ENCODE measurements around the gene CPVL.

CPVL gene

GRCh38 chr7:29043576-29043975, 102.8 kb downstream of the CPVL start:
- no peak for TF ChIP-seq CTCF (IDR thresholded peaks at IDR 0.05)
- Histone ChIP-seq H3K27me3 (peaks cover 0 to 4% of the 10 kb centered on the region in 2 donors), H3K4me3 (no peak overlapping the region), H3K9me3 (no peaks in the 10 kb centered on the region), H3K36me3 (no peaks in the 10 kb centered on the region), H3K27ac (no peak overlapping the region), H3K4me1 (peaks cover 0 to 6% (median 0%) of the 10 kb centered on the region in 4 donors)
- DNase-seq: no peak
- intact Hi-C loops (cut with DNase I; ENCODE audit: low total_unique reads): no loop called here

GRCh38 chr7:29042824-29043231, 103.5 kb downstream of the CPVL start:
- Histone ChIP-seq H3K9me3 (no peaks in the 10 kb centered on the region), H3K27ac (no peak overlapping the region), H3K36me3 (no peaks in the 10 kb centered on the region), H3K4me1 (peaks cover 0 to 6% (median 0%) of the 10 kb centered on the region in 4 donors), H3K27me3 (peaks cover 0 to 4% of the 10 kb centered on the region in 2 donors), H3K4me3 (no peak overlapping the region)
- intact Hi-C loops (cut with DNase I; ENCODE audit: low total_unique reads): no loop called here
- DNase-seq: no peak
- TF ChIP-seq CTCF (IDR thresholded peaks at IDR 0.05): no peak

GRCh38 chr7:29041991-29042390, 104.3 kb downstream of the CPVL start:
- DNase-seq: no peak
- H3K27ac ChIP-seq: no peak overlapping the region
- peaks cover 0 to 4% of the 10 kb centered on the region in 2 donors for H3K27me3 ChIP-seq
- no peak overlapping the region for H3K4me3 ChIP-seq
- TF ChIP-seq CTCF (IDR thresholded peaks at IDR 0.05): no peak
- H3K9me3 ChIP-seq: no peaks in the 10 kb centered on the region
- no peaks in the 10 kb centered on the region for H3K36me3 ChIP-seq
- peaks cover 0 to 6% (median 0%) of the 10 kb centered on the region in 4 donors for H3K4me1 ChIP-seq
- intact Hi-C loops (cut with DNase I; ENCODE audit: low total_unique reads): no loop called here

GRCh38 chr7:29040579-29040925, 105.8 kb downstream of the CPVL start:
- DNase-seq: no peak
- no peak for TF ChIP-seq CTCF (IDR thresholded peaks at IDR 0.05)
- no peaks in the 10 kb centered on the region for H3K36me3 ChIP-seq
- no peak overlapping the region for H3K27ac ChIP-seq
- no peaks in the 10 kb centered on the region for H3K9me3 ChIP-seq
- peaks cover 0 to 6% (median 0%) of the 10 kb centered on the region in 4 donors for H3K4me1 ChIP-seq
- H3K27me3 ChIP-seq: peaks cover 0 to 4% of the 10 kb centered on the region in 2 donors
- H3K4me3 ChIP-seq: no peak overlapping the region
- intact Hi-C loops (cut with DNase I; ENCODE audit: low total_unique reads): no loop called here

GRCh38 chr7:29039821-29040578, 106.3 kb downstream of the CPVL start:
- Histone ChIP-seq H3K4me1 (peaks cover 0 to 6% (median 0%) of the 10 kb centered on the region in 4 donors), H3K27ac (no peak overlapping the region), H3K4me3 (no peak overlapping the region), H3K9me3 (no peaks in the 10 kb centered on the region), H3K27me3 (peaks cover 0 to 4% of the 10 kb centered on the region in 2 donors), H3K36me3 (no peaks in the 10 kb centered on the region)
- intact Hi-C loops (cut with DNase I; ENCODE audit: low total_unique reads): no loop called here
- no peak for TF ChIP-seq CTCF (IDR thresholded peaks at IDR 0.05)
- DNase-seq: no peak
